DND-41 (cell line): ENCODE measurements around the gene SIRPA.

Experiments used
- CTCF ChIP-seq: IDR thresholded peaks from 2 replicates; pipeline ENCODE4 v1.5.1; 2012; ENCODE audit warnings: borderline replicate concordance, low read length, moderate library complexity, mild to moderate bottlenecking; ENCODE audit not compliant: poor library complexity, severe bottlenecking; ENCODE audit errors: extremely low read depth
- EZH2 ChIP-seq: IDR thresholded peaks from 3 replicates; pipeline ENCODE4 v1.6.1; 2012; ENCODE audit warnings: borderline replicate concordance, low read depth, mild to moderate bottlenecking, moderate library complexity, low read length, inconsistent platforms; ENCODE audit not compliant: severe bottlenecking

GRCh38 chr20:1937316-1937976, 42.2 kb downstream of the SIRPA start:
- TF ChIP-seq CTCF (no peak), EZH2 (no peak)
